Esophagus squamous epithelium (tissue), 5 donors: ENCODE data around the gene RTP5. TPM values are rescaled to one million over a fixed set of nuclear protein-coding genes. Genes with fewer than 3 reads are reported as not detected.

Source experiments
- DNase-seq: peaks from one replicate; lab custom pipeline; 2025; lab: John Stamatoyannopoulos, UW
- H3K27ac ChIP-seq, 4 donors: fragments of 200-600 bp; sonication (generic); one replicate each; pipeline ENCODE4 v1.5.1; 2016 to 2019; ENCODE audit warnings: mild to moderate bottlenecking in 1 of 4
- H3K27me3 ChIP-seq, 4 donors: fragments of 200-600 bp; sonication (generic); 1 replicate in 3 of 4; 2 replicates in 1 of 4; pipeline versions ENCODE4 v1.5.1 to v1.6.0; 2017 to 2021; ENCODE audit warnings: antibody characterized with exemption in 1 of 4
- H3K36me3 ChIP-seq, 3 donors: fragments of 200-600 bp; sonication (generic); one replicate each; pipeline ENCODE4 v1.5.1; 2016 to 2019
- H3K4me1 ChIP-seq, 3 donors: fragments of 200-600 bp; sonication (generic); one replicate each; pipeline ENCODE4 v1.5.1; 2017 to 2019
- H3K4me3 ChIP-seq, 4 donors: fragments of 200-600 bp; sonication (generic); 1 replicate in 3 of 4; 2 replicates in 1 of 4; pipeline ENCODE4 v1.5.1; 2016 to 2019; ENCODE audit warnings: mild to moderate bottlenecking in 2 of 4, moderate library complexity in 1 of 4
- H3K9me3 ChIP-seq, 3 donors: fragments of 200-600 bp; sonication (generic); one replicate each; pipeline ENCODE4 v1.5.1; 2016 to 2019
- POLR2A ChIP-seq, 4 donors: fragments of 450-650 bp; IDR thresholded peaks; one replicate each; pipeline ENCODE4 v1.6.1; 2017; ENCODE audit warnings: antibody characterized with exemption in 4 of 4, mild to moderate bottlenecking in 4 of 4, moderate library complexity in 3 of 4
- WGBS, 2 donors: methylation state at CpG; one replicate each; pipeline ENCODE4 v1.1.5; 2018; 5-methylcytosine and 5-hydroxymethylcytosine counted together
- intact Hi-C: fragments of 100-400 bp; cut with DNase I; formaldehyde crosslinking; loops from one replicate; pipeline ENCODE4 v1.15.0; 2022
- total RNA-seq, 4 donors: library from RNA; depleted of rRNA; stranded (reverse); fragments of >200 nt; gene quantifications; one replicate each; pipeline ENCODE4 v1.1.0, GENCODE V29; 2016
- TF ChIP-seq, protein P1 (sequence below), 6 experiments: fragments of 450-650 bp in 4 of 6; fragments of 200-600 bp in 2 of 6; sonication (generic) in 2 of 6; IDR thresholded peaks; one replicate each; pipeline ENCODE4 v1.5.1; 2016 to 2019; ENCODE audit warnings: antibody characterized with exemption in 6 of 6, mild to moderate bottlenecking in 4 of 6, moderate library complexity in 4 of 6
- donor health status: DM: yes; HTN: yes; CAD: no.

Gene RTP5
- total RNA-seq, 4 donors from 2014 or later: 0.12 to 0.19 TPM; not detected in 2

DNA sequence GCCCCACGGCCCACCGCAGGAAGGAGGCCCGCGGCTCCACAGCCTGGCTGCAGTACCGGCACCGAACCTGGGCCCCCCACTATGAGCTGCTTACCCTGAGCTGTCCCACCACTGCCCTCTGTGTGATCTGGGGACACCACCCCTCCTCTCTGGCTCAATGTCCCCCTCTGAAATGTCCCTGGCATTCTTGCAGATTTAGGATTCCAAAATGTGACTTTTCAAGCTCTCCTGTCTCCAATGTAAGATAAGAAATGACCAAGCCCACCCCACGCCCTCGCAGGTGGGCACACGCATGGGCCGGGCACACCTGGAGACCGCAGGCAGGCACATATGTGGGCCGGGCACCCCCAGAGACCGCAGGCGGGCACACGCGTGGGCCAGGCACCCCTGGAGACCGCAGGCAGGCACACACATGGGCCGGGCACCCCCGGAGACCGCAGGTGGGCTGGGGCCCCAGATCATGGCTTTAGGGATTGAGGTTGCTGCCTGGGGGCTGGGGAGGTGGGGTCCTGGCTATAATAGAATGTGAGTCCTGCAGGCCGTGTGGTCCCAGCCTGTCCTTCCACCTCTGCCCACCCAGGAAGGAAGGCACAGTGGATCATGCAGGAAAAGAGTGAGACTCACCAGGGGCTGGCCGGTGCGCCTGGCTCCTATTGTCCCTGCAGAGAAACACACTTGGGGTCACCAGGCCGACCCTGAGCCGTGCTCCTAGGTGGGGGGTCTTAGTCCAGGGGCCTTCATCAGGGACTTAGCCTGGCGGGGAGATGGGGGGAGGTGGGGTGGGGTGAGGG is 18.0 kb upstream of the RTP5 start:
- peaks cover 2 to 8% (median 6%) of the 10 kb centered on the region in 3 donors for H3K4me1 ChIP-seq
- no peak for DNase-seq
- no peaks in the 10 kb centered on the region for H3K36me3 ChIP-seq
- no peak overlapping the region for H3K27ac ChIP-seq
- intact Hi-C loops: no loop called here
- TF ChIP-seq POLR2A (IDR thresholded peaks at IDR 0.05): no peak
- TF ChIP-seq, protein P1, sequence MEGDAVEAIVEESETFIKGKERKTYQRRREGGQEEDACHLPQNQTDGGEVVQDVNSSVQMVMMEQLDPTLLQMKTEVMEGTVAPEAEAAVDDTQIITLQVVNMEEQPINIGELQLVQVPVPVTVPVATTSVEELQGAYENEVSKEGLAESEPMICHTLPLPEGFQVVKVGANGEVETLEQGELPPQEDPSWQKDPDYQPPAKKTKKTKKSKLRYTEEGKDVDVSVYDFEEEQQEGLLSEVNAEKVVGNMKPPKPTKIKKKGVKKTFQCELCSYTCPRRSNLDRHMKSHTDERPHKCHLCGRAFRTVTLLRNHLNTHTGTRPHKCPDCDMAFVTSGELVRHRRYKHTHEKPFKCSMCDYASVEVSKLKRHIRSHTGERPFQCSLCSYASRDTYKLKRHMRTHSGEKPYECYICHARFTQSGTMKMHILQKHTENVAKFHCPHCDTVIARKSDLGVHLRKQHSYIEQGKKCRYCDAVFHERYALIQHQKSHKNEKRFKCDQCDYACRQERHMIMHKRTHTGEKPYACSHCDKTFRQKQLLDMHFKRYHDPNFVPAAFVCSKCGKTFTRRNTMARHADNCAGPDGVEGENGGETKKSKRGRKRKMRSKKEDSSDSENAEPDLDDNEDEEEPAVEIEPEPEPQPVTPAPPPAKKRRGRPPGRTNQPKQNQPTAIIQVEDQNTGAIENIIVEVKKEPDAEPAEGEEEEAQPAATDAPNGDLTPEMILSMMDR (IDR thresholded peaks at IDR 0.05): no peak
- no peaks in the 10 kb centered on the region for H3K9me3 ChIP-seq
- no peaks in the 10 kb centered on the region for H3K27me3 ChIP-seq
- WGBS, 2 donors: 73% methylated on average over 8 of the region's 26 CpGs; no CpG with 5 or more reads in 1 of the 2 donors
- no peak overlapping the region for H3K4me3 ChIP-seq

DNA sequence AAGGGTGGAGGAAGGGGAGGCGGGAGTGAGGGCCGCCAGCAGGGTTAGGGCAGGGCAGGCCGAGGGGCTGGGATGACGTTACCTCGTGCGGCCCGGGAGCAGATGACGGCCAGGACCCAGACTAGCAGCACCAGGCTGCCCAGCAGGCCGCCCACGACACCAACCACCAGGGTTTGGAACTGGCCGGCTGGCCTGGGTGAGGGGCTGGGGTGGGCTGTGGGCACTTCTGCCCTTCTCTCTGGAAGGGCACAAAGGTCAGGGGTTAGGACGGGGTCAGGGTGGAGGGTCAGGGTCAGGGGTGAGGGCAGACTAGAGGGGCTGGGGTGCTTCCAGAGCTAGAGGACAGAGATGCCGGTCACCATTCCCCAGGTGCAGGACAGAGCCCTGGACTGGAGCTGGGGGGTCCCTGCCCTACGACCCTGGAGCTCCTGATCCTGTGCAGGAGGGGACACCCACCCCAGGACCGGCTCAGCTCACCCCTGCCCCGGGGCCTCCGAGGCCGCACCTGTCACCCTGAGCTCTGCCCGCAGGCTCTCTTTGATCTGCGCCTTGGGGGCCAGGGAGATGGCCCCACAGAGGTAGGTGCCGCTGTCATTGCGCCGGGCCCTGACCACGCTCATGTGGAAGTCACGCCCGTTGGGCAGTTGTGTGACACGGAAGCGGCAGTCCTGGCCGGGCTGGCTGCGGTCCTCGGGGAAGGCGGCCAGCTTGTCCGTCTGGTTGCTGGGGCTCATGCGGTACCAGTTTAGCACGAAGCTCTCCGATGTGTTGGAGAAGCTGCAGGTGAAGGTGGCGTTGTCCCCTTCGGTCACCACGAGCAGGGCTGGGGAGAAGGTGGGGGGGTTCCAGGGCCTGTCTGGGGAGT is 17.2 kb upstream of the RTP5 start:
- no peak for DNase-seq
- H3K27me3 ChIP-seq: no peaks in the 10 kb centered on the region
- intact Hi-C loops: no loop called here
- H3K36me3 ChIP-seq: no peaks in the 10 kb centered on the region
- TF ChIP-seq, protein P1 (IDR thresholded peaks at IDR 0.05): no peak
- no peak for TF ChIP-seq POLR2A (IDR thresholded peaks at IDR 0.05)
- 80 to 90% methylated on average over 1 to 9 of the region's 39 CpGs for WGBS, 2 donors
- no peak overlapping the region for H3K27ac ChIP-seq
- no peak overlapping the region for H3K4me3 ChIP-seq
- no peaks in the 10 kb centered on the region for H3K9me3 ChIP-seq
- peaks cover 2 to 8% (median 6%) of the 10 kb centered on the region in 3 donors for H3K4me1 ChIP-seq

DNA sequence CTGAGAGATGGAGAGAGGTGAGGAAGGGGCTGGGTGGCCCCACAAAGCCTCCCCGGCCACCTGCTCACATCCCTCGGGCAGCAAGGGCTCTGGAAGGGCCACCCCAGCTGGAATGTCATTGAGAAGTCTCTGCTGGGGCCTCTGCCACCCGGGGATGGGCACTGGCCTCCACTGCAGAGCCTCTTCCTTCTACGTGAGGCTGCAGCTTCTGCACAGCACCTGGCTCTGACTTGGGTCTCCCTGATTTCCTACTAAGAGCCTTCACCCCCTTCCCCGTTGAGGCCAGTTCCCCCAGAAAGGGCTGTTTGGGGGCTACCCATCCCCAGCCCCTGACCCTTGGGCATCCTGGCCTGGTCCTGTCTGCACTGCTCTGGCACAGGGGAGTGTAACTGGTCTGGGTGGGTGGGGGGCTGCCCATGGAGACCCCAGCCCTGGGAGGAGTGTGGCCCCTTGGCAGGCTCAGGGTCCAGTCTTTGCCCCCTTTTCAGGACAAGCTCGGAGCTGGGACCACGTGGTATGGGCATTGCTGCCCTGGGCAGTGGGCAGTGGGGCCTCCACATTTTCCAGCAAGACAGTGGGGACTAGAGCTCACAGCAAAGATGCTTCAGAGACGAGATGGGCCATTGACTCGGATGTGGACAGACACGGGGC is 16.4 kb upstream of the RTP5 start:
- intact Hi-C loops: no loop called here
- no peaks in the 10 kb centered on the region for H3K9me3 ChIP-seq
- H3K36me3 ChIP-seq: no peaks in the 10 kb centered on the region
- H3K27me3 ChIP-seq: no peaks in the 10 kb centered on the region
- no peak for DNase-seq
- WGBS, 2 donors: 72 to 87% methylated on average over 3 to 7 of the region's 10 CpGs
- H3K4me3 ChIP-seq: no peak overlapping the region
- H3K4me1 ChIP-seq: peaks cover 2 to 8% (median 6%) of the 10 kb centered on the region in 3 donors
- H3K27ac ChIP-seq: no peak overlapping the region
- TF ChIP-seq, protein P1 (IDR thresholded peaks at IDR 0.05): no peak
- no peak for TF ChIP-seq POLR2A (IDR thresholded peaks at IDR 0.05)

DNA sequence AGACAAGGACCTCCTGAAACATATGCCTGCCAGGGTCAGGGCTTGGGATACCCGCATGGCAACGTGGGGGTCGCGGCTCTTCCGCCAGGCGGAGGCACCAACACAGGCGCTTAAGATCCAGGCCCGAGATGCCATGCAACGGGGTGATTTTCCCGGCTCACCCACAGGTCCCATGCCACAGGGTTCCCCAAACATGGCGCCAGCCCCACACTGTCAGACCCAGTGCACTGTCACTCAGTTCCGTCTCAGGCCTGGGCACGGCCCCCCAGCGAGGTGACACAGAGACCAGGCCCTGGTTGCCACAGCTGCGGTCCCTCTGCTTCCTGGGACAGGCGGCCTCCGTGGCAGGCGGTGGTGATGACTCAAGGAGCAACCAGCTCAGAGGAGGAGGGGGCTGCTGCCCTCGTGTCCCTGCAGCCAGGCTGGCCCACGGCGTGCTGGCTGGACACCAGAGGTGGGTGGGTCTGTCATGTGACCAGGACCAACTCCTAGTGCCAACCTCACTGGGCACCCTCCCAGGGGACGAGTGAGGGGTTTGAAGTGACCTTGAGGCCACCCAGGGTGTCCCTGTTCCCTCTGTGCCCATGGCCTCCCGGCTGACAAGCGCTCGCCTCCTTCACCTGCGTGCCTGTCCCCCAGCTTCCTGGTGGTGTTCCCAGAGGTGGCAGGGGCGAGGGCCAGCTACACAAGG is 15.7 kb upstream of the RTP5 start:
- TF ChIP-seq, protein P1 (IDR thresholded peaks at IDR 0.05): no peak
- TF ChIP-seq POLR2A (IDR thresholded peaks at IDR 0.05): no peak
- peaks cover 4 to 10% (median 7%) of the 10 kb centered on the region in 3 donors for H3K4me1 ChIP-seq
- H3K4me3 ChIP-seq: no peak overlapping the region
- H3K27me3 ChIP-seq: peaks cover 0 to 6% (median 0%) of the 10 kb centered on the region in 4 donors
- H3K27ac ChIP-seq: no peak overlapping the region
- DNase-seq: no peak
- no peaks in the 10 kb centered on the region for H3K36me3 ChIP-seq
- intact Hi-C loops: no loop called here
- 83 to 92% methylated on average over 11 to 12 of the region's 27 CpGs for WGBS, 2 donors
- no peaks in the 10 kb centered on the region for H3K9me3 ChIP-seq
